Colonic mucosa (tissue), 4 donors: ENCODE results near the gene SURF6. TPM values are rescaled to one million over a fixed set of nuclear protein-coding genes. Genes with fewer than 3 reads are reported as not detected.

Experiments
- DNase-seq: peaks from one replicate; pipeline ENCODE4 v3.0.0-alpha.2; 2020
- H3K27ac ChIP-seq: fragments of 200-600 bp; one replicate; pipeline ENCODE4 v1.8.0; 2021
- H3K27me3 ChIP-seq: fragments of 200-600 bp; one replicate; pipeline ENCODE4 v1.8.0; 2021
- H3K36me3 ChIP-seq: fragments of 200-600 bp; one replicate; pipeline ENCODE4 v1.8.0; 2021
- H3K4me1 ChIP-seq: fragments of 200-600 bp; one replicate; pipeline ENCODE4 v1.8.0; 2021; ENCODE audit warnings: mild to moderate bottlenecking
- H3K4me3 ChIP-seq: fragments of 200-600 bp; one replicate; pipeline ENCODE4 v1.8.0; 2021
- H3K9ac ChIP-seq, 2 donors: one replicate each; pipeline ENCODE4 v1.7.0; 2013; ENCODE audit warnings: control low read depth in 2 of 2, low read depth in 2 of 2, low read length in 2 of 2
- H3K9me3 ChIP-seq: fragments of 200-600 bp; one replicate; pipeline ENCODE4 v1.8.0; 2021
- CTCF ChIP-seq: fragments of 200-600 bp; IDR thresholded peaks from one replicate; pipeline ENCODE4 v1.8.0; 2022; ENCODE audit warnings: antibody characterized with exemption, mild to moderate bottlenecking
- intact Hi-C: fragments of 100-400 bp; cut with DNase I; formaldehyde crosslinking; loops from one replicate; pipeline ENCODE4 v1.14.1; 2022
- total RNA-seq, 2 donors: library from RNA; stranded (reverse); fragmentation: NEBNext Ultra II Directional in 1 of 2; extraction: Animal tissue kit (Norgen Biotek cat#: 25700) in 1 of 2; gene quantifications; one replicate each; pipeline ENCODE4 v1.2.1, GENCODE V29; 2021
- donor health status: healthy.
- donor health status: DM: no; HTN: no; CAD: no.
- donor health status: DM: no; HTN: no; CAD: no.

Gene SURF6
- total RNA-seq, 2 donors from 2014 or later: 16.0 to 41.2 TPM

- no peaks in the 10 kb centered on the region for H3K27me3 ChIP-seq
- H3K4me3 ChIP-seq: no peak overlapping the region
- no peaks in the 10 kb centered on the region for H3K9me3 ChIP-seq
- no peak overlapping the region for H3K27ac ChIP-seq
- intact Hi-C loops: no loop called here
- H3K9ac ChIP-seq: no peak overlapping the region
- no peak for DNase-seq
- no peaks in the 10 kb centered on the region for H3K36me3 ChIP-seq
- no peak for TF ChIP-seq CTCF
- H3K4me1 ChIP-seq: no peaks in the 10 kb centered on the region
Measured at GRCh38 chr9:133306242-133307204, 29.5 kb downstream of the SURF6 start.

GRCh38 chr9:133305731-133306130 is 30.3 kb downstream of the SURF6 start:
- H3K27ac ChIP-seq: no peak overlapping the region
- no peak for DNase-seq
- intact Hi-C loops: no loop called here
- H3K4me1 ChIP-seq: no peaks in the 10 kb centered on the region
- TF ChIP-seq CTCF: no peak
- H3K9me3 ChIP-seq: no peaks in the 10 kb centered on the region
- H3K36me3 ChIP-seq: no peaks in the 10 kb centered on the region
- no peaks in the 10 kb centered on the region for H3K27me3 ChIP-seq
- H3K4me3 ChIP-seq: no peak overlapping the region
- H3K9ac ChIP-seq: no peak overlapping the region

- no peak overlapping the region for H3K9ac ChIP-seq
- H3K27ac ChIP-seq: no peak overlapping the region
- no peak for DNase-seq
- H3K4me3 ChIP-seq: no peak overlapping the region
- TF ChIP-seq CTCF: no peak
- H3K9me3 ChIP-seq: no peaks in the 10 kb centered on the region
- H3K27me3 ChIP-seq: no peaks in the 10 kb centered on the region
- H3K4me1 ChIP-seq: no peaks in the 10 kb centered on the region
- H3K36me3 ChIP-seq: no peaks in the 10 kb centered on the region
- intact Hi-C loops: no loop called here
Measured at GRCh38 chr9:133304477-133305377, 31.3 kb downstream of the SURF6 start.

- DNase-seq: no peak
- H3K4me3 ChIP-seq: no peak overlapping the region
- no peaks in the 10 kb centered on the region for H3K27me3 ChIP-seq
- no peaks in the 10 kb centered on the region for H3K36me3 ChIP-seq
- no peaks in the 10 kb centered on the region for H3K4me1 ChIP-seq
- intact Hi-C loops: no loop called here
- no peak for TF ChIP-seq CTCF
- no peaks in the 10 kb centered on the region for H3K9me3 ChIP-seq
- H3K9ac ChIP-seq: no peak overlapping the region
- H3K27ac ChIP-seq: no peak overlapping the region
Measured at GRCh38 chr9:133304158-133304470, 31.9 kb downstream of the SURF6 start.

GRCh38 chr9:133303266-133304157 is 32.5 kb downstream of the SURF6 start:
- TF ChIP-seq CTCF: no peak
- Histone ChIP-seq H3K9me3 (no peaks in the 10 kb centered on the region), H3K27ac (no peak overlapping the region), H3K36me3 (no peaks in the 10 kb centered on the region), H3K9ac (no peak overlapping the region), H3K4me3 (no peak overlapping the region), H3K27me3 (no peaks in the 10 kb centered on the region), H3K4me1 (no peaks in the 10 kb centered on the region)
- intact Hi-C loops: no loop called here
- no peak for DNase-seq
